Fibroblast of skin of left quadriceps (primary cell): Measurements from ENCODE around the gene ZNF236.
A peak's percentile ranks its signal among the peaks of the same experiment; 100 is the strongest.
"Not testable (repeated sequence)": the region's sequence is repeated elsewhere in the genome, so short reads cannot be mapped to it uniquely, and the experiment has no call there.

ENCODE experiments used
- DNase-seq, 2 experiments: peaks; one replicate each; pipeline ENCODE4 v3.0.0-alpha.2; 2013; ENCODE audit warnings: low read depth in 2 of 2

Gene ZNF236

DNA sequence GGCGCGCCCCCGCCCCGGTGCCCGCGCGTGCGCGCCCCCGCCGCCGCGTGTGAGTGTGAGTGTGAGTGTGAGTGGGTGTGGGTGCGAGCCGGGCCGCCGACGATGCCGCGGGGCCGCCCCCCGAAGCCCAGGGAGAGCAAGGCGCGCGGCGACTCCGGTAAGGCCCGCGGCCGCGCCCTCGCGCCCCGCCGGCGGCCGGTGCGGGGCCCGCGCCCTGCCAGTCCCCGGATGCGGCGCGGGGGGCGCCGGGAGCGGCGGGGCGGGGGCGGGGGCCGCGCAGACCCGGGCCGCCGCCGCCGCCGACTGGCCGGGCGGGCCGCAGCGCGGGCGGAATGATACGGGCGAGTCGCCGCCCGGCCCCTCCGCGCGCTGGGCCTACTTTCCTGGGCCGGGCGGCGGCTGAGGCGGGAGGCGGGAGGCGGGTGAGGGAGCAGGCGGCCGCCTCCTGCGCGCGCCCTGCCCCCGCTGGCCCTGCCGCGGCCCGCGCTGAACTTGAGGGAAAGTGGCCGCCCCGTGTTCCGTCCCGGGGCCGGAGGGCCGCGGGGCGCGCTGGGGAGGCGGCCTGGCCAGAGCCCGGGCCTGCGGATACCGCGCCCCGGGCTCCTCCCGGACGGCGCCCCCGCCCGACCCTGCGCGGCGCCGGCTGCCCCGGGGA lies at the start of gene ZNF236:
ZNF236 (plus strand) TSS at position 52 of the 655 bp plus-strand sequence; CDS start at position 103, 51 bp downstream.
- DNase-seq = peak; percentile 53 to 57

DNA sequence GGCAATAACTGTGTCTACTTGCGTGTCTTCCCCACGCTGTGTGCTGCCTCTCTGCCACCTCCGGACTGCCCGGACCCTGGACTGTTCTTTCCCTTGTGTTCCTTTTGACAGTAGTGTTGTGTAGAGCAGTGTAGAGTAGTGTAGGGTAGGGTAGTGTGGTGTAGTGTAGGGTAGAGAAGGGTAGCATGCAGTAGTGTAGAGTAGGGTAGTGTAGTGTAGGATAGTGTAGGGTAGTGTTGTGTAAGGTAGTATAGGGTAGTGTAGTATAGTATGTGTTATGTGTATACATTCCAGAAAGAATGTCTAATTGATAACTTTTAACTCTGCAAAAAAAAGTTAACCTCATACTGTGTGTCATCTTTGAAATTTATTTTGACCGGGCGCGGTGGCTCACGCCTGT lies 49.7 kb upstream of the ZNF236 start:
- DNase-seq = no peak

- not testable (repeated sequence) for DNase-seq
Observed at GRCh38 chr18:76777036-76777435, 45.3 kb upstream of the ZNF236 start.

GRCh38 chr18:76783786-76784484 lies 38.4 kb upstream of the ZNF236 start:
- no peak for DNase-seq

DNA sequence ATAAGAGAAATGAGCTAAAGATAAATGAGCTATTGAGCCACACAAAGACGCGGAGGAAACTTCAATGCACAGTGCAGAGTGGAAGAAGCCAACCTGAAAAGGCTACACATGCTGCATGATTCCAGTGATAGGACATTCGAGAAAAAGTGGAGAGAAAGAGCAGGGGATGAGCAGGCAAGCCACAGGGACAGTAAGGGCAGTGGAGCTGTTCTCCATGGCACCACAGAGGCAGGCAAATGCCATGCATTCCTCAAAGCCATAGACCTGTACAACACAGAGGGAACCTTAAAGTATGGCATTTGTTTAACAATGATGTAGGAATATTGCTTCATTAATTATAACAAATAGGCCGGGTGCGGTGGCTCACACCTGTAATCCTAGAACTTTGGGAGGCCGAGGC lies 36.5 kb upstream of the ZNF236 start:
- no peak for DNase-seq

DNA sequence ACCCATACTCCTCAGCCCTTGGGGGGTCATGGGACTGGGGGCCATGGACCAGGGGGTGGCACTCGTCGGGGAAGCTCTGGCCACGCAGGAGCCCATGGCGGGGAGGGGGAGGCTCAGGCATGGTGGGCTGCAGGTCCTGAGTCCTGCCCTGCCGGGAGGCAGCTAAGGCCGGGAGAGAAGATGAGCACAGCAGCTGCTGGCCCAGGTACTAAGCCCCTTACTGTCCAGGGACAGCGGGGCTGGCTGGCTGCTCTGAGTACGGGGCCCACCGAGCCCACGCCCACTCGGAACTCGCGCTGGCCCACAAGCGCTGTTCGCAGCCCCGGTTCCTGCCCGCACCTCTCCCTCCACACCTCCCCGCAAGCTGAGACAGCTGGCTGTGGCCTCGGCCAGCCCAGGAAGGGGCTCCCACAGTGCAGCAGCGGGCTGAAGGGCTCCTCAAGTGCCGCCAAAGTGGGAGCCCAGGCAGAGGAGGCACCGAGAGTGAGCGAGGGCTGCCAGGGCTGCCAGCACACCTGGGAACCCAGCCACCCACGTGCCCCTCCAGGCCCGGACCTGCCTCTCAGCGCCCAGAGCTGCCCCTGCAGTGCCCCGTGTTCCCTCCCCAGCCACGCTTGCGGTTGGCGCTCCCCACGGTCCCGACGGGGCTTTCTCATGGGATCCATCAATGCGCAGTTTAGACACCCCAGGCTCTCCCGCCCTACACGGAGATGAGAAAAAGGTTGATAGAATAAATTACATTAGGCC lies 33.6 kb upstream of the ZNF236 start:
- no peak for DNase-seq

GRCh38 chr18:76791106-76791505 lies 31.3 kb upstream of the ZNF236 start:
- DNase-seq = no peak

- DNase-seq = no peak
Observed at GRCh38 chr18:76791642-76792041, 30.7 kb upstream of the ZNF236 start.

GRCh38 chr18:76794326-76794725 lies 28.0 kb upstream of the ZNF236 start:
- no peak for DNase-seq

DNA sequence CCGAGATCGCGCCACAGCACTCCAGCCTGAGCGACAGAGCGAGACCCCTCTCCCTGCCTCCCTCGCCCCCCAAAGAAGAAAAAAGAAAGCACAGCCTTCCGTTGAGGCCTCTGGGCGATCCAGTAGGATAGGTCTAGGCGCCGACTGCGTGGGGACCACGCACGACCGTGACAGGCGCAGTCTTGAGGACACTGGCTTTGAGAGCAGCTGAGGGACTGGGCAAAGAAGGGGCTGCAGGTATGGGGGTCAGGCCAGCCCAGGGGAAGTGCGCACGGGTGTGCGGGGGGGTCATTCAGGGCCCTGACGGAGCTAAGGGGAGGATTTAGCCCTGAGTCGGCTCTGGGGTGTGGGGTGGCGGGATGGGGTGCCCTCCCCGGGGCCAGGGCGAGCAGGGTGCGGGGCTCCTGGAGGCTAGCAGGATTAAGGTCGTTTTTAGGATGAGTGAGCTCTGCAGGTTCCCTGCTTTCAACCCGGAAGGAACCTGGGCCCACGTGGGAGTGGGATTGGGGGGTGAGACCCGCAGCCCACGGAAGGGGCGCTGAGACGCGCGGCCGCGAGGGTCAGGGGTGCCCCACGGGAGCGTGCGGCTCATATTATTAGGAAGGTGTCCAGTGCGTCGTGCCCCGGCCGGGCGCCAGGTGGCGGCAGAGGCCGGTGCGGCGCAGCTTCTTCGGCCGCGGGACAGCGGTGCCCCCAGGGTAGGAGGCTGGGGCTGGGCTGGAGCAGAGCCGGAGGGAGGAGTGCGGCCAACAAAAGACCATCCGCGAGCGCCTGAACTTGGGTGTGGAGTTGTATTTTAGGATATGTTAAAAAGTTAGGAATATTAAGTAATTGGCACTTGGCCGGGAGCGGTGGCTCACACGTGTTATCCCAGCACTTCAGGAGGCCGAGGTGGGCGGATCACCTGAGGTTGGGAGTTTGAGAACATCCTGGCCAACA lies 20.5 kb upstream of the ZNF236 start:
- peak in 1 of 2 experiments; percentile 4 for DNase-seq

DNA sequence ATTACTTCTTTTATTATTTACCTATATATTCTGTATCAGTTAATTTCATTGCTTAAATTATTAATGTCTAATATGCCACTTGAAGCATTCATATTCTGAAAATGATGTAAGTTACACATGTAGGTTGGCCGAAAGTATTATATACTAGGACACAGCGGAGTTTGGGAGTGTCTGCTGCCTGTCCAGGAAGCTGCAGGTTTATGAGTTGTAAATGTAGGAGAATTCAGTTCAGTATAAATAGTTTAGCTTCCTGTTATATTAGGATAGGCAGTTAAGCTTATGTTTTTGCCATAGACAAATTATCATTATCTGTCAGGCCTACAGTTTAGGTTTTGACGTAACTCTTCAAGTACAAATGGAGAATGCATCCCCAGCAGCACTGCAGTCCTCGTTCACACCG lies 18.9 kb upstream of the ZNF236 start:
- no peak for DNase-seq

GRCh38 chr18:76803814-76804213 lies 18.5 kb upstream of the ZNF236 start:
- no peak for DNase-seq

GRCh38 chr18:76805221-76805620 lies 17.1 kb upstream of the ZNF236 start:
- DNase-seq = no peak

GRCh38 chr18:76806301-76806700 lies 16.1 kb upstream of the ZNF236 start:
- DNase-seq = no peak

DNA sequence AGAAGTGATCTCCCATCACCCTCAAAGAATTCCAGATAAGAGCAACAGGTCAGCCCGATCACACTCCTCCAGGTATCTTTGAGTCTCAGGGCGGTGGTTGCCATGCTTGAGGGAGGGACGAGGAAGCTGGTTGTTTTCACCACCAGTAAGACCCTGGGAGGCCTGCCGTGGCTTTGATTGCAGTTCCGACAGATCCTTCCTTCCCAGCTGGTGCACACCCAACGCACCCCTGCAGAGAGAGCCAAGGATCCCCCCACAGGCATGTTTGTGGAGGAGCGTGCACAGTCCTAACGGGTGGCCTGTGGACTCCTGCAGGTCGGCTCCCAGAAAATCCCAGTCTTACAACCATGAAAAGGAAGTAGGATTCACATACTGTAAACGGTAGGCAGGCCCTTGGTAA lies 13.8 kb upstream of the ZNF236 start:
- DNase-seq = no peak

GRCh38 chr18:76811530-76811929 lies 10.8 kb upstream of the ZNF236 start:
- DNase-seq = not testable (repeated sequence)

GRCh38 chr18:76814256-76814655 lies 8.1 kb upstream of the ZNF236 start:
- no peak for DNase-seq

DNA sequence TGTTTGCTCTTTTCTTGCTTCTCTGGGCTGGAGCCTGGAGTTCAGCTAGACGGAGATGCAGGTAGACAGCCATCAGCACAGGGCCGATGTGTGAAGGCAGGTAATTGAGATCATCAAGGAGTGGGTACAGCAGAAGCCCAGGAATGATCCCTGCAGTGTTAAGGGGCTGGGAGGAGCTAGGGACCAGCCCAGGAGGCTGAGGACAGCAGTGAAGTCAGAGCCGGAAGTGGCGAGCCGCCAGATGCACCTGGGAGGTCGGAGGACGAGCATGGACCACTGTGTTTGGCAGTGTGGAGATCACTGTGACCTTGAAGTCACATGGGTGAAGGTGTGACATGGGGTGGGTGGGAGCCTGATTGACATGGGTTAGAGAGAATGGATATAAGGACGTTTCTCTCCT lies 6.2 kb upstream of the ZNF236 start:
- no peak for DNase-seq

DNA sequence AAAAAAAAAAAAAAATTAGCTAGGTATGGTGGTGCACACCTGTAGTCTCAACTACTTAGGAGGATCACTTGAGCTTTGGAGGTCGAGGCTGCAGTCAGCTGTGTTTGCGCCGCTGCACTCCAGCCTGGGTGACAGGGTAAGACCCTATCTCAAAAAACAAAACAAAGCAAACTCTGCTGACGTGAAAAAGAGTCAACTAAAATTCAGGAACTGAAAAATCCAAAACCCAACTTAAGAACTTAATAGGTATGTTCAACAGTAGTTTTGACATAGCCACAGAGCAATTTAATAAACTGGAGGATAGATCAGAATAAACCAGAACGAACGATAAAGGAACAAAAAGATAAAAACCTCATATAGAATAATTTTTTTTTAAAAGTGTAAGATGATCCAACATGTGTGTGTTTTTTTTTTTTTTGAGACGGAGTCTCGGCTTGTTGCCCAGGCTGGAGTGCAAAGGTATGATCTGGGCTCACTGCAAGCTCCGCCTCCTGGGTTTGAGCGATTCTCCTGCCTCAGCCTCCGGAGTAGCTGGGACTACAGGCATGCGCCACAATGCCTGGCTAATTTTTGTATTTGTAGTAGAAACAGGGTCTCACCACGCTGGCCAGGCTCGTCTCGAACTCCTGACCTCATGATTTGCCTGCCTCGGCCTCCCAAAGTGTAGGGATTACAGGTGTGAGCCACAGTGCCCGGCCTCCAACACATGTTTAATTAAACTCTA lies 4.3 kb upstream of the ZNF236 start:
- DNase-seq = no peak

DNA sequence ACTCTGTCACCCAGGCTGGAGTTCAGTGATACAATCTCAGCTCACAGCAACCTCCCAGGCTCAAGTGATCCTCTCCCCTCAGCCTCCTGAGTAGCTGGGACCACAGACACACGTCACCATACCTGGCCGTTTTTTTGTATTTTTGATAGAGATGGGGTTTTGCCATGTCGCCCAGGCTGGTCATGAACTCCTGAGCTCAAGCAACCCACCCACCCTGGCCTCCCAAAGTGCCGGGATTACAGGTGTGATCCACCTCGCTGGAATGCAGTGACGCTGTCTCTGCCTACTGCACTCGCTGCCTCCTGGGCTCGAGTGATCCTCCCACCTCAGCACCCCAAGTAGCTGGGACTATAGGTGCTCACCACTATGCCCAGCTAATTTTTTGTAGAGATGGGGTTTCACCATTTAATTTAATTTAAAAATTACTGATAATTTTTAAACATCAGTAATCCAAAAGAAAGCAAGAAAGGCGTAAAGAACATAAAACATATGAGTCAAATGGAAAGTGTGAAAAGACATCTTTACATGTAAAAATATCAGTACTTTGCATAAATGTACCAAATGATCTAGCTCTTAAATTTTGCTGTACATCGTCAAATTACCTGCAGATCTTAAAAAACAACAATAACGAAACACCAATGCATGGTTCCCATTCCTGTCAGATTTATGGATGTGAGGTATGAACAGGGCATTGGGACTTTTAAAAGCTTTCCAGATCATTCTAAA lies 2.8 kb upstream of the ZNF236 start:
- no peak for DNase-seq
